Stimulated activated naive B cell treated with anti-CD40 and anti-IgM and Interleukin-4, amounts not matched to agents 10 μg/mL and 1 μg/mL and 100 μg/mL, for 72 hours (primary cell): ENCODE results near the gene TRIM73.
A peak's percentile ranks its signal among the peaks of the same experiment; 100 is the strongest.
"Not testable (repeated sequence)": the region's sequence is repeated elsewhere in the genome, so short reads cannot be mapped to it uniquely, and the experiment has no call there.

Experiments
- ATAC-seq, 2 donors: fragments of 150-1000 bp; cut with Tn5 transposase; replicated peaks; 2 replicates each; pipeline ENCODE4 v1.10.0; 2021; ENCODE audit warnings: moderate library complexity in 1 of 2
- DNase-seq: peaks from one replicate; pipeline ENCODE4 v3.0.0; 2021
- H3K27ac Mint-ChIP-seq: one replicate; pipeline ENCODE4 v1.8.0; 2022; ENCODE audit warnings: mild to moderate bottlenecking, mixed read lengths
- H3K27me3 Mint-ChIP-seq, 2 donors: one replicate each; pipeline ENCODE4 v1.8.0; 2022; ENCODE audit warnings: mixed read lengths in 2 of 2
- H3K36me3 Mint-ChIP-seq, 2 donors: one replicate each; pipeline ENCODE4 v1.8.0; 2022; ENCODE audit warnings: mixed read lengths in 2 of 2, mild to moderate bottlenecking in 1 of 2
- H3K4me1 Mint-ChIP-seq, 2 donors: one replicate each; pipeline ENCODE4 v1.8.0; 2022; ENCODE audit warnings: mixed read lengths in 2 of 2, mild to moderate bottlenecking in 1 of 2
- H3K4me3 Mint-ChIP-seq, 2 donors: one replicate each; pipeline ENCODE4 v1.8.0; 2022; ENCODE audit warnings: mild to moderate bottlenecking in 2 of 2, mixed read lengths in 2 of 2, moderate library complexity in 1 of 2
- H3K9me3 Mint-ChIP-seq, 2 donors: one replicate each; pipeline ENCODE4 v1.8.0; 2022; ENCODE audit warnings: mixed read lengths in 2 of 2, mild to moderate bottlenecking in 1 of 2

Gene TRIM73

DNA sequence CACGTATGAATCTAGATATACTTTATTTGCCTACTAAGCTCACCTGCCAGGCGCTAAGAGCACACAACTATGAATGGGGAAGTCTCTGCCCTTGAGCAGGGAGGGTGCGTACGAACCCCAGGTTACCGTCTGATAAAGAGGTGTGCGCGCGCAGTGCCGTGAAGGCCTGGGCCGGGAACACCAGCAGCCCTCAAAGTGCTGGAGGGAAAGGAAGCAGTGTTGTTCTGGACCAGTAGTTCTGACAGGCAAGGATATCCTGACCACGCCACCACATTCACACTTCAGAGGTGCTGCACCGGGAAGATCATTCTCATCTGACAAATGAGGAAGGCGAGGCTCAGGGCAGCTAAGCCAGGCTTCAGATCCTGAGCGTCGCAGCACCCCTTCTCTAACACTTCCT lies 28.1 kb downstream of the TRIM73 start:
- peaks cover 15 to 26% of the 10 kb centered on the region in 2 donors for H3K36me3 Mint-ChIP-seq
- not testable (repeated sequence) for H3K9me3 Mint-ChIP-seq, ATAC-seq, H3K27ac Mint-ChIP-seq, H3K27me3 Mint-ChIP-seq, DNase-seq, H3K4me3 Mint-ChIP-seq
- peaks cover 13 to 18% of the 10 kb centered on the region in 2 donors for H3K4me1 Mint-ChIP-seq

DNA sequence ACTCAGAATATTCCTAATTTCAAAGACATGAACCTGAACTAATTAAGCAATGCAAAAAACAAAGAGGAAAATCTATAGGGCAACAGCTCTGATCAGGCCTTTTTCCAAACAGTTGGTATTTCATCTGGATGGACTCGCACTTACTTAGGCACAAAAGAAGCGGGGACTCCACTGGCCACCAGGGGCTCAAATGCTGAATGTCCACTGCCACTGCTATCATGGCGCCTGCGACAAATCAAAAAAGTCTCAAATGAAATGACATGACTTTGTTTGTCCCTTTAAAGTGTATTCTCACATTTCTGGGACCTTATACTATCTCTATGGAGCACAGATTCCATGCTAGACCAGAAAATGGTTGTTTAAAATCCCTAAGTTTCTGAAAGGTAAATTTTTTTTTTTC lies 43.6 kb downstream of the TRIM73 start:
- not testable (repeated sequence) for ATAC-seq, H3K27ac Mint-ChIP-seq, H3K4me1 Mint-ChIP-seq, DNase-seq, H3K27me3 Mint-ChIP-seq, H3K9me3 Mint-ChIP-seq, H3K4me3 Mint-ChIP-seq
- peaks cover 20 to 25% of the 10 kb centered on the region in 2 donors for H3K36me3 Mint-ChIP-seq

DNA sequence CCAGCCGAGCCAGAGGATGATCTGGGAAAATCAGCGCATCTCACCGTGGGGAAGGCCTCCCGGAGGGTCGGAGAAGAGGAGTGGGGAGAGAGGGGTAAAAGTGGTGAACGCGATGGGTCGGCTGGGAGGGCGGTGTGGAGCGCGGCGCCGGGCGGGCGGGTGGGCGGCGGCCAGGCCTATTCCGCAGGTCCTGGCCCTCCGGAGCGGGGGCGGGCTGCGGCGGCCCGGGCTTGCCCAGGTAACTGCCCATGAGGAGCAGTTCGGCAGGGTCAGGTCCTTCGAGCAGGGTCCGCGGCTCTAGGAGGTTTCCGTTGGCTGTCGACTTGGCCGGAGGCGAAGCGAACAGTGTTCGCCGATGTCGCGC lies 46.7 kb downstream of the TRIM73 start:
- ATAC-seq, result peak; percentile 60 to 64
- H3K27me3 Mint-ChIP-seq, DNase-seq, H3K9me3 Mint-ChIP-seq, H3K4me1 Mint-ChIP-seq: not testable (repeated sequence)
- peaks cover 13 to 14% of the 10 kb centered on the region in 2 donors for H3K36me3 Mint-ChIP-seq
- H3K27ac Mint-ChIP-seq, result peak overlapping the region; percentile 95
- peak overlapping the region; percentile 84 to 86 for H3K4me3 Mint-ChIP-seq

DNA sequence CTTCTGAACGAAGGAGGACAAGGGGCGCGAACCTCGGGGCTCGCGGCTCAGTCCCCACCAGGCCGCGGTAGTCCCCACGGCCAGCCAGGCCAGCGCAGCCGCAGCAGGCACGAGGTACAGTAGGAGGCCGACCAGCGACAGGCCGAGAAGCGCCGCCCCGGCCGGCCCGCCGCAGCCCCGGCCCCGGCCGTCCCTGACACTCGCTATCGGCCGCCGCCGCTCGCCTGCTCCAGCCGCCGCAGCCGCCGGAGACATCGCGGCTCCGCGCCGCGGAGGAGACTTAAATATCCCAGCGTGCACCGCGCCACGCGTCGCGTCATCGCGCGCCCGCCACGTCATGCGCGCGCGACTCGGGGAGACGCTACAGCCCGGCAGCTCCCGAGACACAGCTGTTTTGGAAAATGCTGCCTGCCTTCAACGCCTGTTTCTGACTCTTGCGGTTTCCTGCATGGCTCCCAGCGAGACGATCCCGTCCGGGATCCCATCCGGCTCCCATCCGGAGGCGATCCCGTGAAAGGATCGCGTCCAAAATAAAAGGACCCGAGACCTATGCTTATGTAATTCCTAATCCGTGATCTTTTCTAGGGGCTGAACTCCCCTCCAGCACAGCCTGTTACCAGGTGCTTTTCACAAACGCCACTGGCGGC lies 47.2 kb downstream of the TRIM73 start:
- Mint-ChIP-seq H3K27ac (peak overlapping the region; percentile 96), H3K4me3 (peak overlapping the region; percentile 82 to 91), H3K36me3 (peaks cover 13 to 14% of the 10 kb centered on the region in 2 donors)
- peak; percentile 34 for DNase-seq
- peak; percentile 96 to 97 for ATAC-seq
- not testable (repeated sequence) for H3K9me3 Mint-ChIP-seq, H3K4me1 Mint-ChIP-seq, H3K27me3 Mint-ChIP-seq

DNA sequence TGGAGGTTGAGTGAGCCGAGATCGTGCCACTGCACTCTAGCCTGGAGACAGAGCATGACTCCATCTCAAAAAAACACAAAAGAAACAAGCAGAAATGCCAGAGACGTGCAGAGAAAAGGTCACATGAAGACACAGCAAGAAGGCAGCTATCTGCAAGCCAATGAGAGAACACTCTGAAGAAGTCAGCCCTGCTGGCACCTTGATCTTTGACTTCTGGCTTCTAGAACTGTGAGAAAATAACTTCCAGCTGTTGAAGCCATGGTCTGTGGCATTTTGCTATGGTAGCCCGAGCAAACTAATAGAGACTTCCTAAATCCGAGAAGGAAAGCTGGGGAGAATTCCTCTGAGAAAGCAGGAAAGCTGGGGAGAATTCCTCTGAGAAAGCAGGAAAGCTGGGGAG lies 54.5 kb downstream of the TRIM73 start:
- H3K27me3 Mint-ChIP-seq, H3K9me3 Mint-ChIP-seq, ATAC-seq, H3K4me1 Mint-ChIP-seq, H3K27ac Mint-ChIP-seq, H3K36me3 Mint-ChIP-seq, DNase-seq, H3K4me3 Mint-ChIP-seq: not testable (repeated sequence)

DNA sequence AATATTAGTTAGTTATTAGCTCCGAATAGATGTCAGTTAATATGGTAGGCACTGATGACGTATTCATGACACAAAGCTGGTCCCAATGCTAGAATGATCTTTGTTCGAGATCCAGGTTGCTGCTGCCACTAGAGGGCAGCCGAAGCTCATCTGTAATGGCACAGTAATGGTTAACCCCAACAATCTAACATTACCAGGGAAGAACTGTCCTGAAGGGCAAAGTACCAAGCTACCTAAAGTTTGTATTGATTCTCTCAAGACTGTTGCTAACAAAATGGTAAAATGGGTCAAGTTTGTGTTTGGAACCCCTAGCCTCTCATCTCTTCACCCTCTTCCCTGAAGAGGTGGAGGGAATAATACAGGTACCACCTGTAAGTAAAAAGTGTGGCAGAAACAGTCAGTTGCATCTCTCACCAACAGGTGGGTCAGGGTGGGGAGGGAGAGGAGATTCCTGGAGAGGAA lies 57.1 kb downstream of the TRIM73 start:
- not testable (repeated sequence) for DNase-seq, H3K27ac Mint-ChIP-seq, H3K36me3 Mint-ChIP-seq

More for the DNA sequence above, 57.1 kb downstream of the TRIM73 start:
- H3K9me3 Mint-ChIP-seq, H3K4me3 Mint-ChIP-seq, H3K27me3 Mint-ChIP-seq, H3K4me1 Mint-ChIP-seq: not testable (repeated sequence)
- ATAC-seq, result peak; percentile 97 to 98
